Esophagus muscularis mucosa (tissue), 3 donors: ENCODE measurements around the gene NBAS.

Experiments
- CTCF ChIP-seq, 3 experiments: fragments of 200-600 bp in 2 of 3; fragments of 450-650 bp in 1 of 3; sonication (generic) in 2 of 3; IDR thresholded peaks; one replicate each; pipeline ENCODE4 v1.5.1; 2017 to 2019; ENCODE audit warnings: antibody characterized with exemption in 3 of 3, mild to moderate bottlenecking in 2 of 3, moderate library complexity in 1 of 3
- POLR2A ChIP-seq: fragments of 450-650 bp; IDR thresholded peaks from one replicate; pipeline ENCODE4 v1.6.1; 2017; ENCODE audit warnings: antibody characterized with exemption, moderate library complexity, mild to moderate bottlenecking, low read depth

- TF ChIP-seq CTCF (IDR thresholded peaks at IDR 0.05) = no peak
- TF ChIP-seq POLR2A = no peak
Observed at GRCh38 chr2:15543053-15543452, 18.1 kb downstream of the NBAS start.
